HFFc6 (cell line): ENCODE results near the gene PDCD1. TPM values are rescaled to one million over a fixed set of nuclear protein-coding genes. Genes with fewer than 3 reads are reported as not detected.
"Not testable (repeated sequence)": the region's sequence is repeated elsewhere in the genome, so short reads cannot be mapped to it uniquely, and the experiment has no call there.

Experiments
- DNase-seq: peaks from one replicate; pipeline ENCODE4 v3.0.0-alpha.2; 2018
- H3K27ac Mint-ChIP-seq: 2 replicates; pipeline ENCODE4 v1.8.0; 2020; ENCODE audit warnings: mild to moderate bottlenecking, mixed read lengths
- H3K27me3 Mint-ChIP-seq: 2 replicates; pipeline ENCODE4 v1.8.0; 2021; ENCODE audit warnings: mild to moderate bottlenecking, moderate library complexity, mixed read lengths; ENCODE audit not compliant: insufficient read depth
- H3K36me3 Mint-ChIP-seq: 2 replicates; pipeline ENCODE4 v1.8.0; 2021; ENCODE audit warnings: low read depth, mixed read lengths
- H3K4me1 Mint-ChIP-seq: 2 replicates; pipeline ENCODE4 v1.8.0; 2020; ENCODE audit warnings: low read depth, mixed read lengths
- H3K4me3 Mint-ChIP-seq: 2 replicates; pipeline ENCODE4 v1.8.0; 2020; ENCODE audit warnings: mild to moderate bottlenecking, moderate library complexity, mixed read lengths
- H3K9me3 Mint-ChIP-seq: 2 replicates; pipeline ENCODE4 v1.8.0; 2020; ENCODE audit warnings: mild to moderate bottlenecking, mixed read lengths
- total RNA-seq, 6 experiments: library from RNA; stranded (reverse); fragmentation: NEBNext Ultra II Directional; extraction: Animal tissue kit (Norgen Biotek cat#: 25700); gene quantifications; 2 replicates in 1 of 6; 3 replicates in 5 of 6; pipeline ENCODE4 v1.2.3, GENCODE V29; 2021
- TF ChIP-seq, protein P1 (sequence below): fragments of 200-600 bp; sonication (generic); IDR thresholded peaks from 2 replicates; pipeline ENCODE4 v1.5.0; 2021; ENCODE audit warnings: antibody characterized with exemption, mild to moderate bottlenecking

The PDCD1 gene
- total RNA-seq, 6 experiments from 2014 or later, result not detected

DNA sequence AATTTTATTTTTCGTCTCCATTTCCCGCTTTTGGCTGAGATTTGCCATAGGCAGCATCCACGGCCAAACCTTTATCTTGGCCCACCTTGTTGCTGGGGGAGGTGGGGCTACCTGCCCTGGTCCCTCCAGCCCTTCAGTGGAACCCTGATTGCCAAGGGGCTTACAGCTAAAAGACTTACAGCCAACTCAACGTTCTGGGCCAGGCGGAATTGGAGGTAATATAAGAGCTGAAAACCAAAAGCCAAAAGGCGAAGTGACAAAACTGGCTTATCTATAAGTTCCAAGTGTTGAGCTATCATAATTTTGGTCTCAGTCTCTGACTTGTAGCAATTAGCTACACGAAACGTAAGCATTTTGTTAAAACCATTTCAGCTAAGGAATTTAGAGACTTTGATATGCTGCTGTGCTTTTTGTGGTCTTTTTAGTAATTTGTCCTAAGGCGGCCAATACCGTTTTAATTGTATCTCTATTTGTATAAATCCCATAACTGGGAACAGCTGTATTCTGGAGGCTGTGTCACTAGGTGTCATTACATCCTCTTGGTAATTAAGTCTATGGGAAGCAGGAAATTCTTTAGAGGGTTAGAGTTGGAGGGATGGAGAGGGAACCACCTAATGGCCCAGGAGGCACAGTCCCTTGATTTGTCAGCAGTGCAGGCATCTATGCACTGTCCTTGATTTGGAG lies 24.0 kb downstream of the PDCD1 start:
- no peak overlapping the region for H3K27ac Mint-ChIP-seq

GRCh38 chr2:241833756-241834526 lies 24.8 kb downstream of the PDCD1 start:
- not testable (repeated sequence) for H3K9me3 Mint-ChIP-seq, DNase-seq
- Mint-ChIP-seq H3K4me1 (peaks cover 17% of the 10 kb centered on the region), H3K27me3 (peaks cover 35% of the 10 kb centered on the region), H3K27ac (peak overlapping the region; percentile 81), H3K36me3 (peaks cover 15% of the 10 kb centered on the region), H3K4me3 (peak overlapping the region; percentile 80)

More for the DNA sequence above, 24.0 kb downstream of the PDCD1 start:
- TF ChIP-seq, protein P1, sequence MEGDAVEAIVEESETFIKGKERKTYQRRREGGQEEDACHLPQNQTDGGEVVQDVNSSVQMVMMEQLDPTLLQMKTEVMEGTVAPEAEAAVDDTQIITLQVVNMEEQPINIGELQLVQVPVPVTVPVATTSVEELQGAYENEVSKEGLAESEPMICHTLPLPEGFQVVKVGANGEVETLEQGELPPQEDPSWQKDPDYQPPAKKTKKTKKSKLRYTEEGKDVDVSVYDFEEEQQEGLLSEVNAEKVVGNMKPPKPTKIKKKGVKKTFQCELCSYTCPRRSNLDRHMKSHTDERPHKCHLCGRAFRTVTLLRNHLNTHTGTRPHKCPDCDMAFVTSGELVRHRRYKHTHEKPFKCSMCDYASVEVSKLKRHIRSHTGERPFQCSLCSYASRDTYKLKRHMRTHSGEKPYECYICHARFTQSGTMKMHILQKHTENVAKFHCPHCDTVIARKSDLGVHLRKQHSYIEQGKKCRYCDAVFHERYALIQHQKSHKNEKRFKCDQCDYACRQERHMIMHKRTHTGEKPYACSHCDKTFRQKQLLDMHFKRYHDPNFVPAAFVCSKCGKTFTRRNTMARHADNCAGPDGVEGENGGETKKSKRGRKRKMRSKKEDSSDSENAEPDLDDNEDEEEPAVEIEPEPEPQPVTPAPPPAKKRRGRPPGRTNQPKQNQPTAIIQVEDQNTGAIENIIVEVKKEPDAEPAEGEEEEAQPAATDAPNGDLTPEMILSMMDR, result no peak
- peaks cover 7% of the 10 kb centered on the region; the same call in 1 of the 2 replicates for H3K9me3 Mint-ChIP-seq
- peaks cover 17% of the 10 kb centered on the region for H3K4me1 Mint-ChIP-seq
- no peak overlapping the region for H3K4me3 Mint-ChIP-seq
- DNase-seq, result no peak
- peaks cover 35% of the 10 kb centered on the region for H3K27me3 Mint-ChIP-seq
- peaks cover 15% of the 10 kb centered on the region for H3K36me3 Mint-ChIP-seq

DNA sequence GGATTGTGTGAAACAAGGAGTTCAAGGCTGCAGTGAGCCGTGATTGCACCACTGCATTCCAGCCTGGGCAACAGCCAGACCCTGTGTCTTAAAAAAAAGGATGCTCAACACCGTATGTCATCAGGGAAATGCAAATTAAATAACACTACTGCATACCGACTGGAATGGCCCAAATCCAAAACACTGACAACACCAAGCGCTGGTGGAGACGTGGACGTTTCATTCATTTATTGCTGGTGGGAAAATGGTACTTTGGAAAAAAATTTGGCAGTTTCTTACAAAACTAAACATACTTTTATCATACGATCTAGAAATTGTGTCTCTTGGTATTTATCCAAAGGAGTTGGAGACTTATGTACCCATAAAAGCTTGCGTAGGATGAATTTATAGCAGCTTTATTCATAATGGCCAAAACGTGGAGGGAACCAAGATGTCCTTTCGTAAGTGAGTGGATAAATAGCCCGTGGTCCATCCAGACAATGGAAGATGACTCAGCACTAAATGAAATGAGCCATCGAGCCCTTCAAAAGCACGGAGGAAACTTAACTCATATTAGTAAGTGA lies 25.5 kb downstream of the PDCD1 start:
- peaks cover 7% of the 10 kb centered on the region; the same call in 1 of the 2 replicates for H3K9me3 Mint-ChIP-seq
- peak overlapping the region; percentile 80 for H3K4me3 Mint-ChIP-seq
- peaks cover 32% of the 10 kb centered on the region for H3K27me3 Mint-ChIP-seq
- peaks cover 15% of the 10 kb centered on the region for H3K36me3 Mint-ChIP-seq
- TF ChIP-seq, protein P1, result no peak
- peaks cover 17% of the 10 kb centered on the region for H3K4me1 Mint-ChIP-seq
- peak; percentile 80 for DNase-seq
- H3K27ac Mint-ChIP-seq, result peak overlapping the region; percentile 81

DNA sequence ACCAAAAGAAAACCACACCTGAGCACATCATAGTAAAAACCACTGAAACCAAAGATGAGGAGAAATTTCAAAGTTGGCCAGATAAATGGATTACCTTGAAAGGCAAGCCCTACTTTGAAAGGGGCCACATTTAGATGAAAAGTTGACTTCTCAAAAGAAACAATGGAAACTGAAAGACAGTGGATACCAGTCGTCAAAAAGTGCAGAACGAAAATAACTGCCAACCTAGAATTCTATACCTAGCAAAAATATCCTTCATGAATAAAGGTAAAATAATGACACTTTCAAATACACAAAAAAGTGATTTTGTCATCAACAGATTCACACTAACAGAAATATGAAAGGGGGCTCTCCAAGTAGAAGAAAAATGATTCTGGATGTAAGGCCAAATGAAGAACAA lies 31.3 kb downstream of the PDCD1 start:
- no peak overlapping the region for H3K4me3 Mint-ChIP-seq
- no peak for DNase-seq
- H3K36me3 Mint-ChIP-seq, result peaks cover 33% of the 10 kb centered on the region
- no peak overlapping the region for H3K27ac Mint-ChIP-seq
- peaks cover 24% of the 10 kb centered on the region for H3K27me3 Mint-ChIP-seq
- peaks cover 40% of the 10 kb centered on the region for H3K9me3 Mint-ChIP-seq
- H3K4me1 Mint-ChIP-seq, result peaks cover under 1% of the 10 kb centered on the region
- TF ChIP-seq, protein P1, result no peak

DNA sequence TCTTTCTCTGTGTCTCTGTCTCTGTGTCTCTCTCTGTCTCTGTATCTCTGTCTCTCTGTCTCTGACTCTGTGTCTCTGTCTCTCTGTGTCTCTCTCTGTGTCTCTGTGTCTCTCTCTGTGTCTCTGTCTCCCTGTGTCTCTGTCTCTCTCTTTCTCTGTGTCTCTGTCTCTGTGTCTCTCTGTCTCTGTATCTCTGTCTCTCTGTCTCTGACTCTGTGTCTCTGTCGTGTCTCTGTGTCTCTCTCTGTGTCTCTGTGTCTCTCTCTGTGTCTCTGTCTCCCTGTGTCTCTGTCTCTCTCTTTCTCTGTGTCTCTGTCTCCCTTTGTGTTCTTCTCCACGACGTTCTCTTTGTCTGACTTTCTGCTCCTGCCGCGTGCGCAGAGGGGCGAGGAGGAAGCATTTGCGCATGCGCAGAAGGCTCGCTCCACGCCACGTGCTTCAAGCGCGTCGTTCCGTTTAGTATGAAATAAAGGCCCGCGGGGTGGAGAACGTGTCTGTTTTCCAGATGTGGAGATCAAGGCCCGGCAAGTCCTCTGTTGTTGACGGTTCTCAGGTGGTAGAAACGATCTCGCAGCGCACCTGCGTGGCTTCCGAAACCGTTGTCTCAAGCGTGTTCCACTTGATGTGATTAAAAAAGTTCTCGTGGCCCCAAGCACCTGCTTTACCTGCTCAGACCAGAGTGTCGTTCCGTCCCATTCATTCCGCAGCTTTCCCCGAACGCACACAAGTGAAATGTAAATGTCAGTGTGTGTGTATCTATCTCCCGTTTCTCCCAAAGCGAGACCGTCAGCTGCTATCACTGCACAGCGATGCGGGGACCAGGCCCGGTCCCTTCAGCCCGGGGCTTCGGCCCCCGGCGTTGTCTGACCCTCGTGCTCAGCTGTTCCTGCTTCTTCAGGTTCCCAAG lies 34.9 kb downstream of the PDCD1 start:
- peaks cover 28% of the 10 kb centered on the region for H3K36me3 Mint-ChIP-seq
- not testable (repeated sequence) for DNase-seq, H3K27ac Mint-ChIP-seq, H3K4me3 Mint-ChIP-seq, H3K4me1 Mint-ChIP-seq
- peaks cover 40% of the 10 kb centered on the region for H3K9me3 Mint-ChIP-seq
- peaks cover 18% of the 10 kb centered on the region for H3K27me3 Mint-ChIP-seq

DNA sequence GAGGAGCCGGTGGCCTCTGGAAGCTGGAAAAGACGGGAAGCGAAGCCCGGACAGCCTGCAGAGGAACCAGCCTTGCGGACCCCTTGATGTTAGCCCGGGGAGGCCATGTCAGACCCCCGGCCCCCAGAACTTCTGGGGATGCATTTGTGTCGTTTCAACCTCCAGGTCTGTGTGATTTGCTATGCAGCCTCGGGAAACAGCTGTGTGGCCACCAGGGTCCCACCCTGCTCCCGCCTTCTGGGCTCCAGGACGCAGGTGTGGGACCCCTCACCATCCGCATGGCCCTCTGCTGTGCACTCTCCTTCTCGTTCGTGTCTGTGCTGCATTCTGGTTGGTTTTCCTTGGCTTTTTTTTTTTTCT lies 36.5 kb downstream of the PDCD1 start:
- TF ChIP-seq, protein P1, result no peak
- no peak overlapping the region for H3K27ac Mint-ChIP-seq
- DNase-seq, result no peak
- H3K36me3 Mint-ChIP-seq, result peaks cover 23% of the 10 kb centered on the region
- no peaks in the 10 kb centered on the region for H3K4me1 Mint-ChIP-seq
- no peak overlapping the region for H3K4me3 Mint-ChIP-seq
- peaks cover 20% of the 10 kb centered on the region for H3K27me3 Mint-ChIP-seq
- peaks cover 31% of the 10 kb centered on the region for H3K9me3 Mint-ChIP-seq
